Measurements from ENCODE around the gene CLUH. TPM values are rescaled to one million over a fixed set of nuclear protein-coding genes. Genes with fewer than 3 reads are reported as not detected.
A peak's percentile ranks its signal among the peaks of the same experiment; 100 is the strongest.

CLUH gene
- total and polyA plus RNA-seq, 10 donors = 14.3 to 82.6 (median 49.4) TPM

DNA sequence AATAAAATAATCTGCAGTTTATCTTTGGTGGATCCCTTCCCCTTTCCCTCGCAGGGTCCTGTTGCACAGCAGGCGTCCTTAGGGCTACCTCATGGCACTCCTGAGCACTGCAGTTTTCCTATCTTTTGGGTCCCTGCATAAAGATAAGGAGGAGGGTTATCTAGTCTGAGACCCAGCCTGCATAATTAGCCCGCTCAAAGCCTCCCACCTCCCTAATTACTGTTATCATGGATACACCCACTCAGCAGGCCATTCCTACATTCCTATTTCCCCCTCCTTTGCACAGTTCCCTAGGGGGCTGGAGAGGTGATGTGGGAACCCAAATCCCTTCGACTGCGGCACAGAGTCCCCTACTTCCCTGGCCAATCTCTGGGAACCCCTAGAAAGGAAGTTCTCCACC lies 5.1 kb upstream of the CLUH start:
- DNase-seq = no peak
- H3K4me1 ChIP-seq = peaks cover 7 to 18% (median 13%) of the 10 kb centered on the region in 6 donors
- TF ChIP-seq, protein P1, sequence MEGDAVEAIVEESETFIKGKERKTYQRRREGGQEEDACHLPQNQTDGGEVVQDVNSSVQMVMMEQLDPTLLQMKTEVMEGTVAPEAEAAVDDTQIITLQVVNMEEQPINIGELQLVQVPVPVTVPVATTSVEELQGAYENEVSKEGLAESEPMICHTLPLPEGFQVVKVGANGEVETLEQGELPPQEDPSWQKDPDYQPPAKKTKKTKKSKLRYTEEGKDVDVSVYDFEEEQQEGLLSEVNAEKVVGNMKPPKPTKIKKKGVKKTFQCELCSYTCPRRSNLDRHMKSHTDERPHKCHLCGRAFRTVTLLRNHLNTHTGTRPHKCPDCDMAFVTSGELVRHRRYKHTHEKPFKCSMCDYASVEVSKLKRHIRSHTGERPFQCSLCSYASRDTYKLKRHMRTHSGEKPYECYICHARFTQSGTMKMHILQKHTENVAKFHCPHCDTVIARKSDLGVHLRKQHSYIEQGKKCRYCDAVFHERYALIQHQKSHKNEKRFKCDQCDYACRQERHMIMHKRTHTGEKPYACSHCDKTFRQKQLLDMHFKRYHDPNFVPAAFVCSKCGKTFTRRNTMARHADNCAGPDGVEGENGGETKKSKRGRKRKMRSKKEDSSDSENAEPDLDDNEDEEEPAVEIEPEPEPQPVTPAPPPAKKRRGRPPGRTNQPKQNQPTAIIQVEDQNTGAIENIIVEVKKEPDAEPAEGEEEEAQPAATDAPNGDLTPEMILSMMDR (IDR thresholded peaks at IDR 0.05 in 8 of 11, conservative IDR thresholded peaks at IDR 0.05 in 3 of 11) = no peak
- TF ChIP-seq POLR2AphosphoS5 (IDR thresholded peaks at IDR 0.05) = no peak
- no peak for TF ChIP-seq POLR2A (IDR thresholded peaks at IDR 0.05)
- H3K36me3 ChIP-seq = no peaks in the 10 kb centered on the region
- no peak overlapping the region for H3K27ac ChIP-seq
- no peaks in the 10 kb centered on the region for H3K9me3 ChIP-seq
- intact Hi-C loops (cut with DNase I; ENCODE audit: low total_unique reads) = no loop called here
- H3K4me3 ChIP-seq = no peak overlapping the region
- H3K27me3 ChIP-seq (replicated peaks in 1 of 7) = no peaks in the 10 kb centered on the region
- WGBS, 5 donors = 45 to 76% (median 58%) methylated on average over 5 of the region's 5 CpGs

DNA sequence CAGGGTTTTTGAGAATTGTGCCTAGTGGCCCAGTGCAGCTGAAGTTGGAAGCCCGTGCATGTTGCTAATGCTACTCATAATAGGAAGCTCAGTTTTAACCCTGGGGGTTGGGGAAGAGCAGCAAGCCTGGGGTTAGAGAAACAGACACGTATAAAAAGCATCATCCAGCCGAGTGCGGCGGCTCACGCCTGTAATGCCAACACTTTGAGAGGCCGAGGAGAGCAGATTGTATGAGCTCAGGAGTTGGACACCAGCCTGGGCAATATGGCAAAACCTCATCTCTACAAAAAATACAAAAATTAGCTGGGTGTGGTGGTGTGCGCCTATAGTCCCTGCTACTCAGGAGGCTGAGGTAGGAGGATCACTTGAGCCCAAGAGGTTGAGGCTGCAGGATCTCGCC lies 2.3 kb upstream of the CLUH start:
- H3K36me3 ChIP-seq = no peaks in the 10 kb centered on the region
- no peaks in the 10 kb centered on the region for H3K9me3 ChIP-seq
- no peak overlapping the region for H3K27ac ChIP-seq
- WGBS, 5 donors = 90 to 97% (median 92%) methylated on average over 9 of the region's 9 CpGs
- H3K4me3 ChIP-seq = no peak overlapping the region
- TF ChIP-seq POLR2A (IDR thresholded peaks at IDR 0.05) (no peak), POLR2AphosphoS5 (IDR thresholded peaks at IDR 0.05) (no peak)
- TF ChIP-seq, protein P1 (IDR thresholded peaks at IDR 0.05 in 8 of 11, conservative IDR thresholded peaks at IDR 0.05 in 3 of 11) = no peak
- H3K27me3 ChIP-seq (replicated peaks in 1 of 7) = no peaks in the 10 kb centered on the region
- intact Hi-C loops (cut with DNase I; ENCODE audit: low total_unique reads) = no loop called here
- DNase-seq = no peak
- peaks cover 25 to 41% (median 37%) of the 10 kb centered on the region in 6 donors for H3K4me1 ChIP-seq

DNA sequence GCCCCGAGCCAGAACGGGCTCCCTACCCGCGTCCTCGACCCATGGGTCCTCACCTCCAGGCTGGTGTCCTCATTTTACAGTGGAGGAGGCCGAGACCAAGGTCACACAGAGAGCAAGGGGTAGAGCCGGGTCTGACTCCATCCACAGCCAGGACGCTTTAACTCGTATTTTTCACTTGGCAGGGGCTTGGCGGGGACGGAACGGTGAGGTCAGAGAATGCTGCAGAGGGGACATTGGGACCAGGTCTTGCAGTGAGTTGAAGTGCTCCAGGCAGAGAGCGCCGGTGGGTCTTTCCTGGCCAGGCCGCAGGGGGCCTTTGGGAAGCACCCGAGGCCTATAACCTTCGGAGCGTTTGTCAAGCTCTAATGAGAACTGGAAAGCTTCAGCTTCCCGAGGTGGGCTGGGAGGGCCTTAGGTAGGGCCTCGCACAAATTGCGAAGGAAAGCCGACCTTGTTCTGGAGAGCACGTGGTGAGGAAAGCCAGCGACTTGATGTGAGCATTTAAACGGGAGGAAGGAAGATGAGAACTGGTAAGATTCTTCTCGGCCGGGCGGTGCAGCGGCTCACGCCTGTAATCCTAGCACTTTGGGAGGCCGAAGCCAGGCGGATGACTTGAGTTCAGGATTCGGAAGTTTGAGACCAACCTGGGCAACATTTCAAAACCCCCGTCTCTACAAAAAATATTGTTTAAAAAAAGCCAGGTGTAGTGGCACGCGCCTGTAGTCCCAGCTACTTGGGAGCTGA lies 908 bp upstream of the CLUH start:
- peak overlapping the region; percentile 79 to 90 (median 82) for H3K27ac ChIP-seq
- intact Hi-C loops (cut with DNase I; ENCODE audit: low total_unique reads) = no loop called here
- H3K4me1 ChIP-seq = peaks cover 37 to 55% (median 50%) of the 10 kb centered on the region in 6 donors
- TF ChIP-seq POLR2A (IDR thresholded peaks at IDR 0.05) = no peak
- TF ChIP-seq POLR2AphosphoS5 (IDR thresholded peaks at IDR 0.05) = no peak
- TF ChIP-seq, protein P1 (IDR thresholded peaks at IDR 0.05 in 8 of 11, conservative IDR thresholded peaks at IDR 0.05 in 3 of 11) = no peak
- H3K9me3 ChIP-seq = no peaks in the 10 kb centered on the region
- H3K36me3 ChIP-seq = no peaks in the 10 kb centered on the region
- 60 to 71% (median 62%) methylated on average over 36 of the region's 36 CpGs for WGBS, 5 donors
- no peaks in the 10 kb centered on the region for H3K27me3 ChIP-seq (replicated peaks in 1 of 7)
- DNase-seq = no peak
- H3K4me3 ChIP-seq = peak overlapping the region; percentile 89 to 98 (median 93)

DNA sequence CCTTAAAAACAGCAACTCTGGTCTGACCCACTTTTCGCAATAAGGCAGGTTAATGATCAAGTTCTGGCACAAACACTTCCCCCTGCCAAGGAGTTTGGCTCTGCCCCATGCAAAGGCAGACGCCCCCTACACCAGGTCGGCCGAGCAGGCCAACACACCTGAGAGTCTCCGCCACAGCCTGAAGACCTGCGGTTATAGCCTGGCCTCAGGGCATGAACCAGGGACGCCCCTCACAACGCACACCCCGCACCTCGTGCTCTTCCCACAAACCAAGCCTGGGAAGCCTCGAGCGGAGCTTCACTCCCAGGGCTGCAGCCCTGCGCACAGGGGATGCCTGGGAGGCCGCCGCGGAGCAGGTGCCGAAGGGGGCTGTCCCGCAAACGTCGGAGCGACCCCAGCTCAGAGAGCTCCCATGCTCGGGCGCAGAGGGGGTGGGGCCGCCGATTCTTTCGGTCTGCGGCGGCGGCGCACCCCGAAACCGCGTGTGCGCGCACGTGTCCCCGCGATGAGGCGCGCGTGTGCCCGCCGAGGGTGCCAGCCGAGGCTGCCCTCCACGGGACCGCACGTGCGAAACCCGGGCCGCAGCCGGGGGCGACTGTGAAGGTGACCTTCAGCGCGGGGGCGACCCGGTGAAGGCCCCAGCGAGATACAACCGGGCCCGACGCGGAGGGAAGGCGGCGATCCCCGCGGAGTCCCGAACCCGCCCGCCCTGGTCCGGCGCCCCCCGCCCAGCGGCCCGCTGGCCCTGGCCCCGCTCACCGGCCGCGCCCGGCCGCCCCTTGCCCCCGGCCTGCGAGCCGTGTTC lies 559 bp downstream of the CLUH start:
- H3K9me3 ChIP-seq = no peaks in the 10 kb centered on the region
- intact Hi-C loops (cut with DNase I; ENCODE audit: low total_unique reads) = no loop called here
- DNase-seq = no peak
- peak overlapping the region; percentile 79 to 90 (median 82) for H3K27ac ChIP-seq
- H3K27me3 ChIP-seq (replicated peaks in 1 of 7) = no peaks in the 10 kb centered on the region
- H3K4me3 ChIP-seq = peak overlapping the region; percentile 89 to 98 (median 93)
- WGBS, 5 donors = 0 to 3% (median 1%) methylated on average over 26 to 82 of the region's 82 CpGs
- TF ChIP-seq POLR2A (IDR thresholded peaks at IDR 0.05) (no peak), POLR2AphosphoS5 (IDR thresholded peaks at IDR 0.05) (no peak)
- TF ChIP-seq, protein P1 (IDR thresholded peaks at IDR 0.05 in 8 of 11, conservative IDR thresholded peaks at IDR 0.05 in 3 of 11) = no peak
- H3K4me1 ChIP-seq = peaks cover 39 to 70% (median 54%) of the 10 kb centered on the region in 6 donors
- H3K36me3 ChIP-seq = no peaks in the 10 kb centered on the region
